CD8-positive, alpha-beta memory T cell (primary cell): ENCODE data around the gene PLIN1. TPM values are rescaled to one million over a fixed set of nuclear protein-coding genes. Genes with fewer than 3 reads are reported as not detected.

Experiments
- CTCF ChIA-PET: fragments of 350-600 bp; sonication (Branson Sonifier 250); formaldehyde crosslinking; loops from one replicate; lab custom pipeline; 2021; ENCODE audit warnings: antibody characterized with exemption; lab: Charles Lee
- POLR2A ChIA-PET: fragments of 350-600 bp; sonication (Branson Sonifier 250); formaldehyde crosslinking; loops from one replicate; lab custom pipeline; 2021; ENCODE audit warnings: antibody characterized with exemption; lab: Charles Lee
- DNase-seq, 5 donors: peaks; one replicate each; pipeline versions ENCODE4 v3.0.0 to v3.0.0-alpha.2; 2020 to 2022; ENCODE audit warnings: mixed read lengths in 1 of 5
- H3K27ac ChIP-seq: one replicate; pipeline ENCODE4 v1.7.0; 2013; ENCODE audit warnings: low read depth, mild to moderate bottlenecking, low read length, moderate library complexity
- H3K27me3 ChIP-seq: 2 replicates; pipeline ENCODE4 v1.7.0; 2013; ENCODE audit warnings: low read length, mild to moderate bottlenecking; ENCODE audit not compliant: insufficient read depth, poor library complexity, severe bottlenecking
- H3K36me3 ChIP-seq: 2 replicates; pipeline ENCODE4 v1.7.0; 2013; ENCODE audit warnings: mild to moderate bottlenecking, low read length, moderate library complexity; ENCODE audit not compliant: insufficient read depth
- H3K4me1 ChIP-seq: 2 replicates; pipeline ENCODE4 v1.7.0; 2013; ENCODE audit warnings: mild to moderate bottlenecking, low read length, moderate library complexity; ENCODE audit not compliant: insufficient read depth
- H3K4me3 ChIP-seq: 2 replicates; pipeline ENCODE4 v1.7.0; 2013; ENCODE audit warnings: mild to moderate bottlenecking, low read length
- H3K9me3 ChIP-seq: 2 replicates; pipeline ENCODE4 v1.7.0; 2013; ENCODE audit warnings: mild to moderate bottlenecking, low read length
- H3K27ac Mint-ChIP-seq, 8 donors: one replicate each; pipeline ENCODE4 v1.8.0; 2020 to 2021; ENCODE audit warnings: mixed read lengths in 8 of 8, mild to moderate bottlenecking in 6 of 8, inconsistent platforms in 3 of 8, moderate library complexity in 3 of 8
- H3K27me3 Mint-ChIP-seq, 2 donors: one replicate each; pipeline ENCODE4 v1.8.0; 2020 to 2021; ENCODE audit warnings: mixed read lengths in 2 of 2, mild to moderate bottlenecking in 1 of 2, moderate library complexity in 1 of 2
- H3K36me3 Mint-ChIP-seq, 3 donors: one replicate each; pipeline ENCODE4 v1.8.0; 2020 to 2021; ENCODE audit warnings: mixed read lengths in 3 of 3, inconsistent platforms in 1 of 3, mild to moderate bottlenecking in 1 of 3
- H3K4me1 Mint-ChIP-seq, 3 donors: one replicate each; pipeline ENCODE4 v1.8.0; 2020 to 2021; ENCODE audit warnings: mixed read lengths in 3 of 3, inconsistent platforms in 1 of 3, mild to moderate bottlenecking in 1 of 3
- H3K4me3 Mint-ChIP-seq, 7 donors: one replicate each; pipeline ENCODE4 v1.8.0; 2020 to 2021; ENCODE audit warnings: mixed read lengths in 7 of 7, mild to moderate bottlenecking in 6 of 7, moderate library complexity in 4 of 7, inconsistent platforms in 2 of 7
- H3K9me3 Mint-ChIP-seq, 5 donors: one replicate each; pipeline ENCODE4 v1.8.0; 2020 to 2022; ENCODE audit warnings: mixed read lengths in 5 of 5, mild to moderate bottlenecking in 3 of 5, moderate library complexity in 2 of 5, inconsistent platforms in 1 of 5
- polyA plus RNA-seq: library from polyadenylated mRNA; unstranded; fragments of 300-500 nt; fragmentation: Illumina TruSeq; gene quantifications from one replicate; pipeline ENCODE4 v1.2.3, GENCODE V29; 2021
- total RNA-seq, 2 experiments: library from RNA; stranded (reverse); gene quantifications; one replicate each; pipeline ENCODE4 v1.2.3, GENCODE V29; 2021

Gene PLIN1
- total and polyA plus RNA-seq, 3 experiments from 2014 or later, result 0.35 to 0.50 TPM; not detected in 1

GRCh38 chr15:89669941-89670340, 9.2 kb downstream of the PLIN1 start:
- ChIA-PET POLR2A (no interaction called here), CTCF (no interaction called here)
- Mint-ChIP-seq H3K27me3 (peaks cover 0 to 25% of the 10 kb centered on the region in 2 donors), H3K9me3 (no peaks in the 10 kb centered on the region), H3K4me3 (no peak overlapping the region), H3K36me3 (peaks cover 0 to 2% (median 0%) of the 10 kb centered on the region in 3 donors), H3K27ac (no peak overlapping the region), H3K4me1 (peaks cover 0 to 3% (median 2%) of the 10 kb centered on the region in 3 donors)
- no peaks in the 10 kb centered on the region for H3K4me1 ChIP-seq
- DNase-seq, result no peak
- H3K9me3 ChIP-seq, result no peaks in the 10 kb centered on the region
- H3K36me3 ChIP-seq, result no peaks in the 10 kb centered on the region
- no peak overlapping the region for H3K27ac ChIP-seq
- no peak overlapping the region for H3K4me3 ChIP-seq
- H3K27me3 ChIP-seq, result no peaks in the 10 kb centered on the region

GRCh38 chr15:89669309-89669865, 9.8 kb downstream of the PLIN1 start:
- no peak overlapping the region for H3K4me3 Mint-ChIP-seq
- no peaks in the 10 kb centered on the region for H3K4me1 ChIP-seq
- H3K36me3 ChIP-seq, result no peaks in the 10 kb centered on the region
- peaks cover 0 to 30% of the 10 kb centered on the region in 2 donors for H3K27me3 Mint-ChIP-seq
- H3K4me1 Mint-ChIP-seq, result peaks cover 0 to 5% (median 5%) of the 10 kb centered on the region in 3 donors
- no peak overlapping the region for H3K27ac Mint-ChIP-seq
- peaks cover 0 to 2% (median 0%) of the 10 kb centered on the region in 3 donors for H3K36me3 Mint-ChIP-seq
- DNase-seq, result no peak
- H3K9me3 Mint-ChIP-seq, result no peaks in the 10 kb centered on the region
- ChIA-PET POLR2A (no interaction called here), CTCF (no interaction called here)
- no peak overlapping the region for H3K27ac ChIP-seq
- H3K27me3 ChIP-seq, result no peaks in the 10 kb centered on the region
- H3K4me3 ChIP-seq, result no peak overlapping the region
- H3K9me3 ChIP-seq, result no peaks in the 10 kb centered on the region

- ChIA-PET CTCF (no interaction called here), POLR2A (no interaction called here)
- Mint-ChIP-seq H3K9me3 (no peaks in the 10 kb centered on the region), H3K36me3 (no peaks in the 10 kb centered on the region), H3K4me3 (no peak overlapping the region), H3K4me1 (peaks cover 0 to 5% (median 5%) of the 10 kb centered on the region in 3 donors), H3K27ac (no peak overlapping the region), H3K27me3 (peaks cover 0 to 32% of the 10 kb centered on the region in 2 donors)
- H3K9me3 ChIP-seq, result no peaks in the 10 kb centered on the region
- no peak overlapping the region for H3K27ac ChIP-seq
- no peaks in the 10 kb centered on the region for H3K4me1 ChIP-seq
- no peak for DNase-seq
- H3K36me3 ChIP-seq, result no peaks in the 10 kb centered on the region
- no peaks in the 10 kb centered on the region for H3K27me3 ChIP-seq
- H3K4me3 ChIP-seq, result no peak overlapping the region
These were observed 11.0 kb downstream of the PLIN1 start for GRCh38 chr15:89668171-89668570.

- ChIA-PET POLR2A (no interaction called here), CTCF (no interaction called here)
- no peak overlapping the region for H3K27ac ChIP-seq
- DNase-seq, result no peak
- H3K9me3 ChIP-seq, result no peaks in the 10 kb centered on the region
- H3K4me3 ChIP-seq, result no peak overlapping the region
- peaks cover 0 to 5% (median 5%) of the 10 kb centered on the region in 3 donors for H3K4me1 Mint-ChIP-seq
- H3K4me3 Mint-ChIP-seq, result no peak overlapping the region
- no peaks in the 10 kb centered on the region for H3K9me3 Mint-ChIP-seq
- H3K4me1 ChIP-seq, result no peaks in the 10 kb centered on the region
- H3K27me3 ChIP-seq, result no peaks in the 10 kb centered on the region
- no peaks in the 10 kb centered on the region for H3K36me3 Mint-ChIP-seq
- H3K27ac Mint-ChIP-seq, result no peak overlapping the region
- H3K27me3 Mint-ChIP-seq, result peaks cover 2 to 31% of the 10 kb centered on the region in 2 donors
- H3K36me3 ChIP-seq, result no peaks in the 10 kb centered on the region
These were observed 11.5 kb downstream of the PLIN1 start for GRCh38 chr15:89667706-89667960.

- ChIA-PET CTCF (no interaction called here), POLR2A (no interaction called here)
- peak overlapping the region in 1 of 8 donors; percentile 23 for H3K27ac Mint-ChIP-seq
- peaks cover 0 to 5% (median 5%) of the 10 kb centered on the region in 3 donors for H3K4me1 Mint-ChIP-seq
- Histone ChIP-seq H3K36me3 (no peaks in the 10 kb centered on the region), H3K27me3 (no peaks in the 10 kb centered on the region), H3K27ac (no peak overlapping the region), H3K9me3 (no peaks in the 10 kb centered on the region), H3K4me1 (no peaks in the 10 kb centered on the region), H3K4me3 (no peak overlapping the region)
- no peaks in the 10 kb centered on the region for H3K9me3 Mint-ChIP-seq
- H3K4me3 Mint-ChIP-seq, result no peak overlapping the region
- peaks cover 5 to 34% of the 10 kb centered on the region in 2 donors for H3K27me3 Mint-ChIP-seq
- H3K36me3 Mint-ChIP-seq, result no peaks in the 10 kb centered on the region
- no peak for DNase-seq
These were observed 12.1 kb downstream of the PLIN1 start for GRCh38 chr15:89666858-89667705.

- ChIA-PET POLR2A (no interaction called here), CTCF (no interaction called here)
- Histone ChIP-seq H3K36me3 (no peaks in the 10 kb centered on the region), H3K9me3 (no peaks in the 10 kb centered on the region), H3K27me3 (no peaks in the 10 kb centered on the region), H3K4me3 (no peak overlapping the region), H3K4me1 (no peaks in the 10 kb centered on the region), H3K27ac (no peak overlapping the region)
- Mint-ChIP-seq H3K9me3 (no peaks in the 10 kb centered on the region), H3K4me3 (peak overlapping the region in 2 of 7 donors; percentile 3 to 44), H3K4me1 (peaks cover 0 to 5% (median 5%) of the 10 kb centered on the region in 3 donors), H3K27ac (no peak overlapping the region), H3K36me3 (no peaks in the 10 kb centered on the region), H3K27me3 (peaks cover 5 to 36% of the 10 kb centered on the region in 2 donors)
- DNase-seq, result no peak
These were observed 12.8 kb downstream of the PLIN1 start for GRCh38 chr15:89666184-89666857.

GRCh38 chr15:89665449-89666181, 13.6 kb downstream of the PLIN1 start:
- H3K4me1 Mint-ChIP-seq, result peaks cover 0 to 5% (median 5%) of the 10 kb centered on the region in 3 donors
- Histone ChIP-seq H3K4me3 (no peak overlapping the region), H3K4me1 (no peaks in the 10 kb centered on the region), H3K27me3 (no peaks in the 10 kb centered on the region), H3K27ac (no peak overlapping the region), H3K9me3 (no peaks in the 10 kb centered on the region), H3K36me3 (no peaks in the 10 kb centered on the region)
- CTCF ChIA-PET, result no interaction called here
- H3K27ac Mint-ChIP-seq, result no peak overlapping the region
- POLR2A ChIA-PET, result no interaction called here
- peaks cover 7 to 41% of the 10 kb centered on the region in 2 donors for H3K27me3 Mint-ChIP-seq
- peak overlapping the region in 1 of 7 donors; percentile 3 for H3K4me3 Mint-ChIP-seq
- no peaks in the 10 kb centered on the region for H3K9me3 Mint-ChIP-seq
- no peak for DNase-seq
- no peaks in the 10 kb centered on the region for H3K36me3 Mint-ChIP-seq
